ENCODE results near the gene ERICH2. TPM values are rescaled to one million over a fixed set of nuclear protein-coding genes. Genes with fewer than 3 reads are reported as not detected.

The ERICH2 gene
- total RNA-seq, 6 experiments from 2014 or later, result not detected

- H3K27me3 Mint-ChIP-seq (ENCODE audit: insufficient read depth), result no peaks in the 10 kb centered on the region; the same call in 1 of the 2 replicates
- H3K27ac Mint-ChIP-seq, result no peak overlapping the region
- H3K4me3 Mint-ChIP-seq, result no peak overlapping the region
- H3K36me3 Mint-ChIP-seq (ENCODE audit: low read depth), result no peaks in the 10 kb centered on the region
- no peaks in the 10 kb centered on the region; the same call in 1 of the 2 replicates for H3K4me1 Mint-ChIP-seq (ENCODE audit: low read depth)
- no peak for DNase-seq
- H3K9me3 Mint-ChIP-seq, result no peaks in the 10 kb centered on the region
- TF ChIP-seq CTCF (IDR thresholded peaks at IDR 0.05), result no peak
These were observed 5.3 kb upstream of the ERICH2 start for GRCh38 chr2:170764880-170765261.

- no peak for DNase-seq
- H3K27ac Mint-ChIP-seq, result no peak overlapping the region
- no peak for TF ChIP-seq CTCF (IDR thresholded peaks at IDR 0.05)
- no peaks in the 10 kb centered on the region for H3K9me3 Mint-ChIP-seq
- H3K36me3 Mint-ChIP-seq (ENCODE audit: low read depth), result no peaks in the 10 kb centered on the region
- H3K4me1 Mint-ChIP-seq (ENCODE audit: low read depth), result peaks cover 7% of the 10 kb centered on the region; the same call in 1 of the 2 replicates
- no peak overlapping the region for H3K4me3 Mint-ChIP-seq
- peaks cover 5% of the 10 kb centered on the region for H3K27me3 Mint-ChIP-seq (ENCODE audit: insufficient read depth)
These were observed 3.5 kb upstream of the ERICH2 start for GRCh38 chr2:170766693-170767092.

- Mint-ChIP-seq H3K27me3 (ENCODE audit: insufficient read depth) (peaks cover 5% of the 10 kb centered on the region), H3K36me3 (ENCODE audit: low read depth) (no peaks in the 10 kb centered on the region), H3K4me1 (ENCODE audit: low read depth) (peaks cover 7% of the 10 kb centered on the region; the same call in 1 of the 2 replicates), H3K9me3 (no peaks in the 10 kb centered on the region), H3K4me3 (peak overlapping the region; percentile 88), H3K27ac (no peak overlapping the region)
- no peak for TF ChIP-seq CTCF (IDR thresholded peaks at IDR 0.05)
- DNase-seq, result peak; percentile 11
These were observed 635 bp downstream of the ERICH2 start for GRCh38 chr2:170770606-170771420.

- Mint-ChIP-seq H3K4me1 (ENCODE audit: low read depth) (peaks cover 7% of the 10 kb centered on the region; the same call in 1 of the 2 replicates), H3K27ac (no peak overlapping the region), H3K4me3 (peak overlapping the region; percentile 73), H3K36me3 (ENCODE audit: low read depth) (no peaks in the 10 kb centered on the region), H3K27me3 (ENCODE audit: insufficient read depth) (peaks cover 5% of the 10 kb centered on the region), H3K9me3 (no peaks in the 10 kb centered on the region)
- TF ChIP-seq CTCF (IDR thresholded peaks at IDR 0.05), result no peak
- DNase-seq, result no peak
These were observed 1.3 kb downstream of the ERICH2 start for GRCh38 chr2:170771421-170771937.

GRCh38 chr2:170772295-170772694 lies 2.1 kb downstream of the ERICH2 start:
- no peak for DNase-seq
- TF ChIP-seq CTCF (IDR thresholded peaks at IDR 0.05), result no peak
- no peaks in the 10 kb centered on the region for H3K9me3 Mint-ChIP-seq
- peaks cover 7% of the 10 kb centered on the region; the same call in 1 of the 2 replicates for H3K4me1 Mint-ChIP-seq (ENCODE audit: low read depth)
- no peak overlapping the region for H3K27ac Mint-ChIP-seq
- no peak overlapping the region for H3K4me3 Mint-ChIP-seq
- peaks cover 5% of the 10 kb centered on the region for H3K27me3 Mint-ChIP-seq (ENCODE audit: insufficient read depth)
- no peaks in the 10 kb centered on the region for H3K36me3 Mint-ChIP-seq (ENCODE audit: low read depth)
